Endothelial cell (in vitro differentiated cells): ENCODE results near the gene SNAI3. TPM values are rescaled to one million over a fixed set of nuclear protein-coding genes. Genes with fewer than 3 reads are reported as not detected.

Experiments used
- DNase-seq: peaks from one replicate; pipeline ENCODE4 v3.0.0; 2021; ENCODE audit warnings: low spot score
- H3K27ac Mint-ChIP-seq: one replicate; pipeline ENCODE4 v1.8.0; 2021; ENCODE audit warnings: mixed read lengths, inconsistent platforms; ENCODE audit not compliant: unreplicated experiment
- H3K27me3 Mint-ChIP-seq: one replicate; pipeline ENCODE4 v1.8.0; 2021; ENCODE audit warnings: mild to moderate bottlenecking, moderate library complexity, mixed read lengths, inconsistent platforms; ENCODE audit not compliant: unreplicated experiment
- H3K36me3 Mint-ChIP-seq: one replicate; pipeline ENCODE4 v1.8.0; 2021; ENCODE audit warnings: mild to moderate bottlenecking, low read depth, mixed read lengths, inconsistent platforms; ENCODE audit not compliant: unreplicated experiment
- H3K4me1 Mint-ChIP-seq: one replicate; pipeline ENCODE4 v1.8.0; 2021; ENCODE audit warnings: mild to moderate bottlenecking, mixed read lengths, inconsistent platforms; ENCODE audit not compliant: unreplicated experiment
- H3K4me3 Mint-ChIP-seq: one replicate; pipeline ENCODE4 v1.8.0; 2021; ENCODE audit warnings: mild to moderate bottlenecking, mixed read lengths, inconsistent platforms; ENCODE audit not compliant: unreplicated experiment
- H3K9me3 Mint-ChIP-seq: one replicate; pipeline ENCODE4 v1.8.0; 2021; ENCODE audit warnings: mixed read lengths, inconsistent platforms; ENCODE audit not compliant: unreplicated experiment
- total RNA-seq: library from RNA; stranded (reverse); fragmentation: NEBNext Ultra II Directional; extraction: Animal tissue kit (Norgen Biotek cat#: 25700); gene quantifications from one replicate; pipeline ENCODE4 v1.2.1, GENCODE V29; 2021; ENCODE audit not compliant: unreplicated experiment
- TF ChIP-seq, protein P1 (sequence below): fragments of 200-600 bp; sonication (generic); IDR thresholded peaks from one replicate; pipeline ENCODE4 v1.5.0; 2021; ENCODE audit warnings: antibody characterized with exemption; ENCODE audit not compliant: unreplicated experiment

Gene SNAI3
- total RNA-seq, 1 donor from 2014 or later = 2.6 TPM

DNA sequence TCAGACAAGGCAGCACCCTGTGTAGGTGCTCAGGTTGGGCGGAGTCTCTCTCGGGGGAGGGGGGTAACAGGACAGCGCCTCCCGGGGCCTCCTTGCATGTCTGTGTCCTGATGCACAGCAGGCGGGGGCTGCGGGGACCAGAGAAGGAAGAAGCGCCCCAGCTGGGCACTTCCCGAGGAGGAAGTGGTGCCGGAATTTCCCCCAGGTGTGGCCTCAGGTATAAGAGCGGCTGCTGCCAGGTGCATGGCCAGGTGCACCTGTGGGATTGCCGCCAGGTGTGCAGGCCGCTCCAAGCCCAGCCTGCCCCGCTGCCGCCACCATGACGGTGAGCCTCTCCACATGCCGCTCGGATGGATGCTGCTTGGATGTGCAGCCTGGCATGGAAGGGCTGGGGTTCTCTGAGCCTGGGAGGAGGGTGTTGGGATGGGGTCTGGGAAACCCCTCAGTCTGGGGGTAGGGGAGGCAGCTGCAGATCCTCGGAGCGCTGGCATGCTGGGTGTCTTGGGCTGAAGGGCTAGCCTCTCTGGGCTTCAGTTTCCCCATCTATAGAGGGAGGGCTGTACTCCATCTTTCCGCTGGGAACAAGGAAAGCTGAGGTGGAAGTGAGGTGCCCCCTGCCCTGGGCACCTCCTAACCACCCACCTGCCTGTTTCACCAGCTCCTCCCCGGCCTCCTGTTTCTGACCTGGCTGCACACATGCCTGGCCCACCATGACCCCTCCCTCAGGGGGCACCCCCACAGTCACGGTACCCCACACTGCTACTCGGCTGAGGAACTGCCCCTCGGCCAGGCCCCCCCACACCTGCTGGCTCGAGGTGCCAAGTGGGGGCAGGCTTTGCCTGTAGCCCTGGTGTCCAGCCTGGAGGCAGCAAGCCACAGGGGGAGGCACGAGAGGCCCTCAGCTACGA lies 47.7 kb downstream of the SNAI3 start, which contains the start of gene IL17C:
Gene IL17C (plus strand): TSS at position 250 of the 908 bp plus-strand sequence. CDS start 70 bp downstream, at position 320.
- DNase-seq = no peak
- peaks cover 7% of the 10 kb centered on the region for H3K36me3 Mint-ChIP-seq
- peaks cover 19% of the 10 kb centered on the region for H3K27me3 Mint-ChIP-seq
- H3K9me3 Mint-ChIP-seq = no peaks in the 10 kb centered on the region
- H3K27ac Mint-ChIP-seq = no peak within 1 kb of the TSS
- no peaks in the 10 kb centered on the region for H3K4me1 Mint-ChIP-seq
- TF ChIP-seq, protein P1, sequence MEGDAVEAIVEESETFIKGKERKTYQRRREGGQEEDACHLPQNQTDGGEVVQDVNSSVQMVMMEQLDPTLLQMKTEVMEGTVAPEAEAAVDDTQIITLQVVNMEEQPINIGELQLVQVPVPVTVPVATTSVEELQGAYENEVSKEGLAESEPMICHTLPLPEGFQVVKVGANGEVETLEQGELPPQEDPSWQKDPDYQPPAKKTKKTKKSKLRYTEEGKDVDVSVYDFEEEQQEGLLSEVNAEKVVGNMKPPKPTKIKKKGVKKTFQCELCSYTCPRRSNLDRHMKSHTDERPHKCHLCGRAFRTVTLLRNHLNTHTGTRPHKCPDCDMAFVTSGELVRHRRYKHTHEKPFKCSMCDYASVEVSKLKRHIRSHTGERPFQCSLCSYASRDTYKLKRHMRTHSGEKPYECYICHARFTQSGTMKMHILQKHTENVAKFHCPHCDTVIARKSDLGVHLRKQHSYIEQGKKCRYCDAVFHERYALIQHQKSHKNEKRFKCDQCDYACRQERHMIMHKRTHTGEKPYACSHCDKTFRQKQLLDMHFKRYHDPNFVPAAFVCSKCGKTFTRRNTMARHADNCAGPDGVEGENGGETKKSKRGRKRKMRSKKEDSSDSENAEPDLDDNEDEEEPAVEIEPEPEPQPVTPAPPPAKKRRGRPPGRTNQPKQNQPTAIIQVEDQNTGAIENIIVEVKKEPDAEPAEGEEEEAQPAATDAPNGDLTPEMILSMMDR = no peak
- H3K4me3 Mint-ChIP-seq = no peak within 1 kb of the TSS

- H3K27me3 Mint-ChIP-seq = peaks cover 16% of the 10 kb centered on the region
- TF ChIP-seq, protein P1 = no peak
- no peak overlapping the region for H3K4me3 Mint-ChIP-seq
- DNase-seq = no peak
- H3K36me3 Mint-ChIP-seq = peaks cover 9% of the 10 kb centered on the region
- no peaks in the 10 kb centered on the region for H3K4me1 Mint-ChIP-seq
- H3K27ac Mint-ChIP-seq = no peak overlapping the region
- H3K9me3 Mint-ChIP-seq = no peaks in the 10 kb centered on the region
These were observed 49.6 kb downstream of the SNAI3 start for GRCh38 chr16:88636488-88637265.

GRCh38 chr16:88635671-88636319 lies 50.5 kb downstream of the SNAI3 start:
- TF ChIP-seq, protein P1 = no peak
- no peak overlapping the region for H3K27ac Mint-ChIP-seq
- H3K9me3 Mint-ChIP-seq = no peaks in the 10 kb centered on the region
- no peaks in the 10 kb centered on the region for H3K4me1 Mint-ChIP-seq
- peaks cover 16% of the 10 kb centered on the region for H3K27me3 Mint-ChIP-seq
- H3K36me3 Mint-ChIP-seq = peaks cover 15% of the 10 kb centered on the region
- no peak overlapping the region for H3K4me3 Mint-ChIP-seq
- DNase-seq = no peak

- Mint-ChIP-seq H3K27ac (no peak overlapping the region), H3K4me1 (no peaks in the 10 kb centered on the region), H3K27me3 (peaks cover 16% of the 10 kb centered on the region), H3K36me3 (peaks cover 15% of the 10 kb centered on the region), H3K4me3 (no peak overlapping the region), H3K9me3 (no peaks in the 10 kb centered on the region)
- DNase-seq = no peak
- TF ChIP-seq, protein P1 = no peak
These were observed 51.2 kb downstream of the SNAI3 start for GRCh38 chr16:88634994-88635670.
